SK-N-SH treated with all-trans-retinoic acid at 6 μM for 48 hours (cell line): ENCODE results near the gene BBS9.

Experiments
- ATAC-seq: fragments of 200-7000 bp; cut with Tn5 transposase; 3 replicates; pipeline ENCODE4 v1.9.1; 2020; ENCODE audit warnings: mild to moderate bottlenecking, moderate library complexity
- CREB5 ChIP-seq: fragments of 250-450 bp; sonication (Bioruptor Pico); IDR thresholded peaks from 2 replicates; pipeline ENCODE4 v1.5.1; 2020; ENCODE audit warnings: low read depth, mild to moderate bottlenecking, moderate library complexity
- CSRNP3 ChIP-seq: fragments of 250-450 bp; sonication (Bioruptor Pico); IDR thresholded peaks from 2 replicates; pipeline ENCODE4 v1.5.1; 2021; ENCODE audit warnings: mild to moderate bottlenecking, moderate library complexity
- ESRRG ChIP-seq: fragments of 250-450 bp; sonication (Bioruptor Pico); IDR thresholded peaks from 2 replicates; pipeline ENCODE4 v1.6.1; 2021; ENCODE audit warnings: mild to moderate bottlenecking
- GLIS3 ChIP-seq: fragments of 250-450 bp; sonication (Bioruptor Pico); IDR thresholded peaks from 2 replicates; pipeline ENCODE4 v1.5.0; 2020; ENCODE audit warnings: mild to moderate bottlenecking, moderate library complexity
- ISL1 ChIP-seq: fragments of 250-450 bp; sonication (Bioruptor Pico); IDR thresholded peaks from 2 replicates; pipeline ENCODE4 v2.1.2; 2022; ENCODE audit warnings: mild to moderate bottlenecking, moderate library complexity
- PATZ1 ChIP-seq: fragments of 250-450 bp; sonication (Bioruptor Pico); IDR thresholded peaks from 2 replicates; pipeline ENCODE4 v1.8.0; 2020; ENCODE audit warnings: mild to moderate bottlenecking, moderate library complexity, borderline replicate concordance
- POU6F1 ChIP-seq: fragments of 250-450 bp; sonication (Bioruptor Pico); IDR thresholded peaks from 2 replicates; pipeline ENCODE4 v1.8.0; 2021; ENCODE audit warnings: low read depth, mild to moderate bottlenecking, moderate library complexity, borderline replicate concordance
- PPARA ChIP-seq: fragments of 250-450 bp; sonication (Bioruptor Pico); IDR thresholded peaks from 2 replicates; pipeline ENCODE4 v1.5.0; 2020; ENCODE audit warnings: mild to moderate bottlenecking, borderline replicate concordance
- TCF4 ChIP-seq: fragments of 250-450 bp; sonication (Bioruptor Pico); IDR thresholded peaks from 2 replicates; pipeline ENCODE4 v1.8.0; 2021; ENCODE audit warnings: mild to moderate bottlenecking, moderate library complexity, borderline replicate concordance
- TOX ChIP-seq: fragments of 250-450 bp; sonication (Bioruptor Pico); IDR thresholded peaks from 2 replicates; pipeline ENCODE4 v1.8.0; 2021; ENCODE audit warnings: mild to moderate bottlenecking, moderate library complexity, borderline replicate concordance
- TSHZ2 ChIP-seq: fragments of 250-450 bp; sonication (Bioruptor Pico); IDR thresholded peaks from 2 replicates; pipeline ENCODE4 v1.5.0; 2020; ENCODE audit warnings: mild to moderate bottlenecking, moderate library complexity
- ZC3H10 ChIP-seq: fragments of 250-450 bp; sonication (Bioruptor Pico); IDR thresholded peaks from 2 replicates; pipeline ENCODE4 v1.5.1; 2021; ENCODE audit warnings: mild to moderate bottlenecking, moderate library complexity
- ZFP3 ChIP-seq: fragments of 250-450 bp; sonication (Bioruptor Pico); IDR thresholded peaks from 2 replicates; pipeline ENCODE4 v1.5.0; 2020; ENCODE audit warnings: mild to moderate bottlenecking, moderate library complexity
- ZFP30 ChIP-seq: fragments of 450-650 bp; formaldehyde crosslinking; IDR thresholded peaks from 2 replicates; pipeline ENCODE4 v1.5.0; 2022; ENCODE audit warnings: mild to moderate bottlenecking, moderate library complexity
- ZNF565 ChIP-seq: fragments of 450-650 bp; formaldehyde crosslinking; conservative IDR thresholded peaks from 2 replicates; pipeline ENCODE4 v1.5.0; 2020; ENCODE audit warnings: low read depth, mild to moderate bottlenecking, moderate library complexity
- ZNF70 ChIP-seq: fragments of 450-650 bp; formaldehyde crosslinking; IDR thresholded peaks from 2 replicates; pipeline ENCODE4 v1.5.0; 2020; ENCODE audit warnings: mild to moderate bottlenecking, moderate library complexity
- ZNF8 ChIP-seq: fragments of 450-650 bp; formaldehyde crosslinking; IDR thresholded peaks from 2 replicates; pipeline ENCODE4 v1.5.0; 2020; ENCODE audit warnings: mild to moderate bottlenecking, moderate library complexity

Gene BBS9

GRCh38 chr7:33559324-33559710, 430.0 kb downstream of the BBS9 start:
- no peak for ATAC-seq
- TF ChIP-seq ZFP30 (CRISPR knock-in tag), result no peak
- no peak for TF ChIP-seq TSHZ2
- TF ChIP-seq ZFP3 (CRISPR knock-in tag), result no peak
- no peak for TF ChIP-seq TOX (CRISPR knock-in tag)
- TF ChIP-seq ZC3H10 (CRISPR knock-in tag), result no peak
- TF ChIP-seq CREB5, result no peak
- no peak for TF ChIP-seq ESRRG (CRISPR knock-in tag)
- no peak for TF ChIP-seq ZNF565
- TF ChIP-seq ISL1 (CRISPR knock-in tag), result no peak
- no peak for TF ChIP-seq GLIS3 (CRISPR knock-in tag)

- TF ChIP-seq GLIS3 (CRISPR knock-in tag) (no peak), TOX (CRISPR knock-in tag) (no peak), ESRRG (CRISPR knock-in tag) (no peak), CSRNP3 (no peak), ZNF565 (no peak), ZNF8 (CRISPR knock-in tag) (no peak), ZNF70 (no peak), POU6F1 (CRISPR knock-in tag) (no peak), ZC3H10 (CRISPR knock-in tag) (no peak), PPARA (CRISPR knock-in tag) (no peak), PATZ1 (CRISPR knock-in tag) (no peak), CREB5 (no peak), ISL1 (CRISPR knock-in tag) (no peak), TCF4 (no peak)
- ATAC-seq, result no peak
These were observed 433.6 kb downstream of the BBS9 start for GRCh38 chr7:33562996-33563395.

GRCh38 chr7:33563651-33564050, 434.3 kb downstream of the BBS9 start:
- ATAC-seq, result no peak
- TF ChIP-seq ZNF8 (CRISPR knock-in tag) (no peak), PATZ1 (CRISPR knock-in tag) (no peak), TOX (CRISPR knock-in tag) (no peak), GLIS3 (CRISPR knock-in tag) (no peak), ZFP30 (CRISPR knock-in tag) (no peak), TCF4 (no peak), ZNF565 (no peak), PPARA (CRISPR knock-in tag) (no peak)
